ENCODE measurements around the gene HIP1. TPM values are rescaled to one million over a fixed set of nuclear protein-coding genes. Genes with fewer than 3 reads are reported as not detected.

The HIP1 gene
- total RNA-seq, 1 experiment from 2014 or later = 5.3 TPM

- H3K9me2 ChIP-seq (replicated peaks; ENCODE audit: low read length) = no peaks in the 10 kb centered on the region
- intact Hi-C loops (cut with micrococcal nuclease) = no loop called here
- no peaks in the 10 kb centered on the region for H3K9me3 ChIP-seq (ENCODE audit: low read length)
- H4K20me1 ChIP-seq (ENCODE audit: low read length) = no peaks in the 10 kb centered on the region
- H3K79me2 ChIP-seq (ENCODE audit: low read length) = no peaks in the 10 kb centered on the region
- H3K4me3 ChIP-seq (ENCODE audit: low read length) = no peak overlapping the region
- no peaks in the 10 kb centered on the region for H3K27me3 ChIP-seq (ENCODE audit: low read length)
- ChIA-PET CTCF (no interaction called here), POLR2A (ENCODE audit: unreplicated experiment) (no interaction called here)
- no peaks in the 10 kb centered on the region for H3K4me1 ChIP-seq (ENCODE audit: insufficient read depth, low read length)
- no peak overlapping the region for H3K9ac ChIP-seq (ENCODE audit: low read length)
- no peaks in the 10 kb centered on the region for H3F3A ChIP-seq (ENCODE audit: low read length, unreplicated experiment)
- H3K27ac ChIP-seq (ENCODE audit: low read length) = no peak overlapping the region
- DNase-seq (no peak), ATAC-seq (no peak)
- no peaks in the 10 kb centered on the region for H3K36me3 ChIP-seq (ENCODE audit: low read depth, low read length)
- BruUV-seq (replicated peaks) = no TSS peak
- no peak overlapping the region for H2AFZ ChIP-seq (ENCODE audit: low read length)
- TF ChIP-seq EZH2 (IDR thresholded peaks at IDR 0.05; ENCODE audit: low read length, unreplicated experiment) = no peak
- no peak for TF ChIP-seq EZH2phosphoT487 (IDR thresholded peaks at IDR 0.05; ENCODE audit: borderline replicate concordance, low read length)
- TF ChIP-seq CTCF (conservative IDR thresholded peaks at IDR 0.05; ENCODE audit: low read depth, low read length) = no peak
- no peak overlapping the region for H3K4me2 ChIP-seq (ENCODE audit: low read length)
Measured at GRCh38 chr7:75621124-75621523, 117.6 kb downstream of the HIP1 start.

DNA sequence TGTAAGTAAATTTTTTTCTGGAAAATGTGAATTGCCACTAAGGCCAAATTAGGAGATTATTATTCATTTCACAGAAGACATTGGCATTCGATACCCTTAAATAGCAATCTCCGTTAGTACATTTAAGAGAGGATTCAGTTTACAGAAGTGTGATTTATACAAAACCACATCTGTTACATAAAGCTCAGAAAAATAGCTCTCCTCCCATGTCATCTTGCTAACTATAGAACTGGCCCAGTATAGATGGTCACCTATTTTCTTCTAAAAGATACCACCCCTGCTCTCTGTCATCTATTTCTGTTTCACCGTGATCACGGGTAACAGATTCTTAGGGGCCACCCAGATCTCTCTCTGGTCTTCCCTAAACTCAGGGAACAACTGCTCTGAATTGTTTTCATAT, 119.1 kb downstream of the HIP1 start:
- ChIA-PET CTCF (no interaction called here), POLR2A (ENCODE audit: unreplicated experiment) (no interaction called here)
- TF ChIP-seq EZH2 (IDR thresholded peaks at IDR 0.05; ENCODE audit: low read length, unreplicated experiment) = no peak
- TF ChIP-seq CTCF (conservative IDR thresholded peaks at IDR 0.05; ENCODE audit: low read depth, low read length) = no peak
- no peak for TF ChIP-seq EZH2phosphoT487 (IDR thresholded peaks at IDR 0.05; ENCODE audit: borderline replicate concordance, low read length)
- no peak overlapping the region for H3K4me2 ChIP-seq (ENCODE audit: low read length)
- H3K9ac ChIP-seq (ENCODE audit: low read length) = no peak overlapping the region
- BruUV-seq (replicated peaks) = no TSS peak
- intact Hi-C loops (cut with micrococcal nuclease) = no loop called here
- no peaks in the 10 kb centered on the region for H3F3A ChIP-seq (ENCODE audit: low read length, unreplicated experiment)
- H3K27me3 ChIP-seq (ENCODE audit: low read length) = no peaks in the 10 kb centered on the region
- no peak overlapping the region for H2AFZ ChIP-seq (ENCODE audit: low read length)
- no peaks in the 10 kb centered on the region for H4K20me1 ChIP-seq (ENCODE audit: low read length)
- H3K9me3 ChIP-seq (ENCODE audit: low read length) = no peaks in the 10 kb centered on the region
- DNase-seq = no peak
- no peak overlapping the region for H3K4me3 ChIP-seq (ENCODE audit: low read length)
- H3K79me2 ChIP-seq (ENCODE audit: low read length) = no peaks in the 10 kb centered on the region
- no peaks in the 10 kb centered on the region for H3K36me3 ChIP-seq (ENCODE audit: low read depth, low read length)
- no peak overlapping the region for H3K27ac ChIP-seq (ENCODE audit: low read length)
- no peaks in the 10 kb centered on the region for H3K9me2 ChIP-seq (replicated peaks; ENCODE audit: low read length)
- no peak for ATAC-seq
- no peaks in the 10 kb centered on the region for H3K4me1 ChIP-seq (ENCODE audit: insufficient read depth, low read length)

DNA sequence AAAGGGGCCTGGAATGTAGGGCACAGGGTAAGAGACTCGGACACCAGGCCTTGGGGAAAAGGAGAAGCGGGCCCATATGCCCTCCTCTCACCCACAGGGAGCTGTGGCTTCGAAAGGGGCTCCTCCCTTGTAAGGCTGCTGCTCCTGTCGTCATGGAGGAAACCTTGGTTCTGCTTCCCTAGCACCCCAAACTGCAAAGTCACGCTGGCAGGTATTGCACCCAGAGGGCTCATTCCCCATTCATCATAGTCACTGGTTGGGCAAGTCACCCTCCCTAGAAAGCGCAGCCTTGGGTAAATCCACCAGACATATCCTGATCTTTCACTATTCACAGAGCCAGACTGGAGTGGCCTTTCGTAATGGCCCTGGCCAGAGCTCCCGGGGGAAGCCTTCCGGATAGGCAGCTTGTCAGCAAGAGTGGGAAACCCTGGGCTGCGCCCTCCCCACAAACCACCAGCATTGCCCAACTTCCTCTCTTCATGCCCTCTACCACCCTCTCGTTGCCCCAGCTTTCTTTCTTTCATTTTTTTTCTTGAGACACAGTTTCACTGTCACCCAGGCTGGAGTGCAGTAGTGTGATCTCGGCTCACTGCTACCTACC, 121.0 kb downstream of the HIP1 start:
- ChIA-PET CTCF (no interaction called here), POLR2A (ENCODE audit: unreplicated experiment) (no interaction called here)
- no peaks in the 10 kb centered on the region for H3F3A ChIP-seq (ENCODE audit: low read length, unreplicated experiment)
- BruUV-seq (replicated peaks) = no TSS peak
- H3K9me3 ChIP-seq (ENCODE audit: low read length) = no peaks in the 10 kb centered on the region
- no peak for ATAC-seq
- intact Hi-C loops (cut with micrococcal nuclease) = no loop called here
- no peak overlapping the region for H3K4me2 ChIP-seq (ENCODE audit: low read length)
- no peak overlapping the region for H3K4me3 ChIP-seq (ENCODE audit: low read length)
- H2AFZ ChIP-seq (ENCODE audit: low read length) = no peak overlapping the region
- H3K9me2 ChIP-seq (replicated peaks; ENCODE audit: low read length) = no peaks in the 10 kb centered on the region
- H3K27ac ChIP-seq (ENCODE audit: low read length) = no peak overlapping the region
- no peaks in the 10 kb centered on the region for H3K27me3 ChIP-seq (ENCODE audit: low read length)
- no peak overlapping the region for H3K9ac ChIP-seq (ENCODE audit: low read length)
- no peaks in the 10 kb centered on the region for H3K36me3 ChIP-seq (ENCODE audit: low read depth, low read length)
- H3K79me2 ChIP-seq (ENCODE audit: low read length) = no peaks in the 10 kb centered on the region
- H4K20me1 ChIP-seq (ENCODE audit: low read length) = no peaks in the 10 kb centered on the region
- DNase-seq = no peak
- no peak for TF ChIP-seq EZH2 (IDR thresholded peaks at IDR 0.05; ENCODE audit: low read length, unreplicated experiment)
- no peak for TF ChIP-seq EZH2phosphoT487 (IDR thresholded peaks at IDR 0.05; ENCODE audit: borderline replicate concordance, low read length)
- no peak for TF ChIP-seq CTCF (conservative IDR thresholded peaks at IDR 0.05; ENCODE audit: low read depth, low read length)
- no peaks in the 10 kb centered on the region for H3K4me1 ChIP-seq (ENCODE audit: insufficient read depth, low read length)

Measured in PC-3 (cell line).